Tibial artery (tissue), 4 donors: ENCODE results near the gene SHISAL1.

Experiments used
- DNase-seq, 2 donors: peaks; one replicate each; pipeline ENCODE4 v3.0.0-alpha.2; 2019
- H3K27ac ChIP-seq, 2 donors: fragments of 200-600 bp; sonication (generic) in 1 of 2; 1 replicate in 1 of 2; 2 replicates in 1 of 2; pipeline ENCODE4 v1.5.1; 2018 to 2019; ENCODE audit warnings: mild to moderate bottlenecking in 1 of 2
- H3K27me3 ChIP-seq, 2 donors: fragments of 200-600 bp; sonication (generic) in 1 of 2; one replicate each; pipeline versions ENCODE4 v1.5.1 to v1.6.0; 2016 to 2019
- H3K36me3 ChIP-seq, 3 donors: fragments of 200-600 bp; sonication (generic) in 2 of 3; one replicate each; pipeline ENCODE4 v1.5.1; 2016 to 2019; ENCODE audit warnings: mild to moderate bottlenecking in 2 of 3
- H3K4me1 ChIP-seq, 4 donors: fragments of 200-600 bp; sonication (generic) in 2 of 4; 1 replicate in 3 of 4; 2 replicates in 1 of 4; pipeline ENCODE4 v1.5.1; 2016 to 2019
- H3K4me3 ChIP-seq, 2 donors: fragments of 200-600 bp; sonication (generic) in 1 of 2; 1 replicate in 1 of 2; 2 replicates in 1 of 2; pipeline ENCODE4 v1.5.1; 2018 to 2019; ENCODE audit warnings: mild to moderate bottlenecking in 2 of 2
- H3K9me3 ChIP-seq, 3 donors: fragments of 200-600 bp; sonication (generic) in 1 of 3; one replicate each; pipeline ENCODE4 v1.5.1; 2016 to 2019
- CTCF ChIP-seq, 2 experiments: fragments of 200-600 bp in 1 of 2; fragments of 450-650 bp in 1 of 2; IDR thresholded peaks; one replicate each; pipeline ENCODE4 v1.5.1; 2017 to 2019; ENCODE audit warnings: antibody characterized with exemption in 2 of 2, mild to moderate bottlenecking in 1 of 2, moderate library complexity in 1 of 2
- intact Hi-C: fragments of 100-400 bp; cut with DNase I; formaldehyde crosslinking; loops from one replicate; pipeline ENCODE4 v1.15.0; 2023; ENCODE audit warnings: low total_unique reads

The SHISAL1 gene

DNA sequence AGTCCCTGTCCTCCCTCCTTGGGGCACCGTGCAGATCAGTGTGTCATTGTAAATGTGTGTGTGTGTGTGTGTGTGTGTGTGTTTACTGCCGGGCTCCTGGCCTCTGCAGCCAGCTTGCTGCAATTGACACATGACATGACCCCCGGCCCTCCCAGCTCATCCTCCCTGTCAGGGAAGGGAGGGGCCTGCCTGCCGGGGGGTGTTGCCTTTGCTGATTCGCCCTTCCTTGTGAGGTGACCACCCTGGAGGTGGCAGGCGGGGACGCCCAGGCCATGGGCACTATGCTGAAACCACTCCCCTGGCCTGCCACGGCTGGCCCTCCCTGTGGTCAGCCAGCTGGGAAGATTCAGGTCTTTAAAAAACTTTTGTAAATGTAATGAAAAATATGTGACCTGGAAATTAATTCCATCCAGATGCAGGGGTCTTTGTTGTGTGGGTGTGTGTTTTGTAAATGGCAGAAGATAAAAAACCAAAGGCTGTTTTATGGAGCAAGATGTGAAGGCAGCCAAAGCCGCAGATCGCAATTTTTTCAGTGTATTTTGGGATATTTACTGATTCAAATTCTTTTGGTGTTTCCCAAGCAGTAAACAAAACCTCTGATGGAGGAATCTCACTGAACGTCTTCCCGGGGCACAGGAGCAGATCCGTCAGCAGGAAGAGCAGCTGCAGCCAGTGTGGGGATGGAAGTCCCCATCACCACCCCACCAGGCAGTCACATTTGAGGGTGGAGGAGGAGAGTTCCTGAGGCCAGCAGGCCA lies 23.2 kb downstream of the SHISAL1 start:
- intact Hi-C loops: no loop called here
- Histone ChIP-seq H3K9me3 (peaks cover 0 to 6% (median 6%) of the 10 kb centered on the region in 3 donors), H3K4me1 (no peaks in the 10 kb centered on the region), H3K4me3 (no peak overlapping the region), H3K27ac (no peak overlapping the region), H3K36me3 (no peaks in the 10 kb centered on the region), H3K27me3 (peaks cover 0 to 30% of the 10 kb centered on the region in 2 donors)
- no peak for DNase-seq
- TF ChIP-seq CTCF (IDR thresholded peaks at IDR 0.05): no peak

GRCh38 chr22:44288913-44289312 lies 23.8 kb downstream of the SHISAL1 start:
- H3K27ac ChIP-seq: no peak overlapping the region

DNA sequence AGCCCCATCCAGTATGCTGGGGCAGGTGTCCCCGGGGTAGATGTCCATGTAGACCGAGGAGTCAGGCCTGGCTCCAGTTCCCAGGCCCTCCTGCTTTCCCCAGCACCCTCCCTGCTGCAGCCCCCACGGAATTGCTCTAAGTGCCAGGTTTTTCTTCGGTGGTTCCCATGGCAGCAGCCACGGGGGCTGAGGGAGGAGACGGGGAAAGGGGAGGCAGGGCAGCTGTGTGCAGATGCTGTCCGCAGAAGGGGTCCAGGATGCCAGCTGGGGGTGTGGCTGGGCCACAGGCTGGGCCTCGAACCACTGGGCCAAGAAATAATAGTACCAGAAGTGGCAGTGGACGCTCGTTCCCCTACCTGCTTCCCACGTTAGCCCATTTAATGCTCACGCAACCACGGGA lies 25.0 kb downstream of the SHISAL1 start:
- H3K27ac ChIP-seq: no peak overlapping the region
- no peak for TF ChIP-seq CTCF (IDR thresholded peaks at IDR 0.05)
- H3K9me3 ChIP-seq: no peaks in the 10 kb centered on the region
- H3K27me3 ChIP-seq: peaks cover 0 to 36% of the 10 kb centered on the region in 2 donors
- no peak for DNase-seq
- no peaks in the 10 kb centered on the region for H3K4me1 ChIP-seq
- intact Hi-C loops: no loop called here
- H3K36me3 ChIP-seq: no peaks in the 10 kb centered on the region
- no peak overlapping the region for H3K4me3 ChIP-seq

More at GRCh38 chr22:44288913-44289312, 23.8 kb downstream of the SHISAL1 start:
- no peak for DNase-seq
- Histone ChIP-seq H3K27me3 (peaks cover 0 to 30% of the 10 kb centered on the region in 2 donors), H3K36me3 (no peaks in the 10 kb centered on the region), H3K4me1 (no peaks in the 10 kb centered on the region), H3K9me3 (no peaks in the 10 kb centered on the region), H3K4me3 (no peak overlapping the region)
- TF ChIP-seq CTCF (IDR thresholded peaks at IDR 0.05): no peak
- intact Hi-C loops: no loop called here

- intact Hi-C loops: no loop called here
- no peak overlapping the region for H3K4me3 ChIP-seq
- H3K36me3 ChIP-seq: no peaks in the 10 kb centered on the region
- DNase-seq: no peak
- peaks cover 0 to 41% of the 10 kb centered on the region in 2 donors for H3K27me3 ChIP-seq
- no peaks in the 10 kb centered on the region for H3K4me1 ChIP-seq
- no peaks in the 10 kb centered on the region for H3K9me3 ChIP-seq
- no peak overlapping the region for H3K27ac ChIP-seq
- no peak for TF ChIP-seq CTCF (IDR thresholded peaks at IDR 0.05)
These were observed 25.5 kb downstream of the SHISAL1 start for GRCh38 chr22:44287121-44287693.

- intact Hi-C loops: no loop called here
- Histone ChIP-seq H3K9me3 (no peaks in the 10 kb centered on the region), H3K27me3 (peaks cover 0 to 42% of the 10 kb centered on the region in 2 donors), H3K36me3 (no peaks in the 10 kb centered on the region), H3K4me1 (no peaks in the 10 kb centered on the region), H3K4me3 (no peak overlapping the region), H3K27ac (no peak overlapping the region)
- TF ChIP-seq CTCF (IDR thresholded peaks at IDR 0.05): no peak
- no peak for DNase-seq
These were observed 26.1 kb downstream of the SHISAL1 start for GRCh38 chr22:44286646-44287045.
